AG08396 (cell line): Measurements from ENCODE around the gene PCSK5.

Experiments used
- DNase-seq: peaks from one replicate; pipeline ENCODE4 v3.0.0; 2012; ENCODE audit warnings: low spot score, mixed read lengths

Gene PCSK5

DNA sequence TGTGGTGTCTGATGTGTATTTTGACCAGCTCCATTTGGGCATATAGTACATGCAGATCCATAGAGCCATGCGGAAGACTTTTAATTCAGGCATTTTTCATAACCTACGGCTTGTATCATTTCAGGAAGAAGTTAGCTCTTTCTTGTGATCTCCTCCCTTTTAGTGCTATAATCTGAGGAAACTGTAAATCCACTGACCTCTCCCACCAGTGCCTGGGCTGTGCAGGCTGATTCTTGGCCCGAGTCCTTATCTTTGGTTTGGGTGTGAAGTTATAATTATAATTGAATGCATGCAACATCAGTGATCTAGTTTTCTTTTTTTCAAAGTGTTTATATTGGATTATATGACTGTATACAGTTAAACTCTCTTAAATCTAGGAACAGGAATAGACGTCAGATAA is 247.9 kb downstream of the PCSK5 start:
- no peak for DNase-seq

DNA sequence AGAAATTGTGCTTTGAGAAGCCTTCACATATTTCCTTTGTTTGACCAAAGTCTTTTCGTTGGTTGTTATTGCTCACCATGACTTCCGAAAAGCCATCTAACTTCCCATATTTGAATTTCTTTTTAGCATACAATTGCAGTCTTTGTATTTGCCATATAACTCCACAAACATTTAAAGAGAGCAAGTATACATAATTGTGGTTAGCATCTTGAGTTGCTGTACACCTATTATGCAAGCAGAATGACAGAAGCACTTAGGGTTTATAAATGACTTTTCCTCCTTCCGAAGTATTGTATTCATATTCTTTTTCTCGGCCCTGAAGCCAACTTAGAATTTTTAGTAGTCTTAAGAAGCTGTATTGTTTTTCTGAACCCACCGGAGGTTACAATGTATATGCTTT is 253.4 kb downstream of the PCSK5 start:
- no peak for DNase-seq

DNA sequence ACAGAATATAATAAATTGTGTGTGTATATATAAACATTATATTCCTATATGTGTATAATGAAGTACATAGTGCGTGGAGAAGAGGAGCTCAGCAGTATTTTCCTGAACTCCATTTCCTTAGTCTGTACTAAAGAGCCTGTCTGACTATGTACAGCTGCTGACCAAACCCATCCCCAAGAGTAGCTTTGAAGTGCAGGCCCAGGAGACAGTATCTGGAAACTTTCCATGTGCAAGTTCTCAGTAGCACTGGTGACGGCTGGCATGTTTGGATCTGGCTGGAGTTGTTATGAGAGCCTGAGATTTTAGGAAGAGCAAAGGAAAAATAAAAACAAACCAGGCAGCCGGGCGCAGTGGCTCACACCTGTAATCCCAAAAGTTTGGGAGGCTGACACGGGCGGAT is 259.5 kb downstream of the PCSK5 start:
- no peak for DNase-seq

DNA sequence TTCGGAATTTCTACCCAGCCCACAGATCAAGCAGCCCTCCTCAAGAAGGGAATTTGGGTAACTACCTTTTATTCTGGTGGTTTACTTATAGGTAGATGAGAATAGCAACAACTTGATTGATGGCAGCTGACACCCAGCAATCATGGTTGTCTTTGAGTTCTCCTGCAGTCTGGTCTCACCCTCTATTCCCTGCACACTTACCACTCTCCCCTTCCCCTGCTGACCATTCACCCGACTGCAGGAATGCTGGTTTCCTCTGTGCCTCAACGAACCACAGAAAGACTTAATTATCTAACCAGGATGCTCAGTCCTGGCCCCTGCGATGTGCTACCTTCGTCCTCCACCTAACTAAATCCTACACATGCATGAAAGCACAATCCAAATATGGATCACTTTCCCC is 260.8 kb downstream of the PCSK5 start:
- no peak for DNase-seq

DNA sequence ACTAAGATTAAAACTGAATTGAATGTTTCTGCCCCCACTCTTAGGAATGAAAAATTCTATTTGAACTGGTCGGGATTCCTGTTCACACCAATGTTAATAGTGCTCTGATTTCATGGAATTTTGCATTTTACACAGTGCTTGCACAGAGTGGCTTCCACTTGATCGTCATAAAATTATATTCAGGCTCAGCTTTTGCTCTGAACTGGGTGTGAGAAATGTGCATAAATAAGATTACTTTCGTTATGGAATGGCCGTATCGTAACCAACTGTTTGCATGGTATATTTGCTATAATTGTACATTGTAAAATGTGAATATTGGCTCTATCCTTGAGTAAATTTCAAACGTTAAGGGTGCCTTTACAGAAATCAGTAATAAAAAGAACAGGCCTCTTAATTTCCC is 262.9 kb downstream of the PCSK5 start:
- DNase-seq, result no peak

DNA sequence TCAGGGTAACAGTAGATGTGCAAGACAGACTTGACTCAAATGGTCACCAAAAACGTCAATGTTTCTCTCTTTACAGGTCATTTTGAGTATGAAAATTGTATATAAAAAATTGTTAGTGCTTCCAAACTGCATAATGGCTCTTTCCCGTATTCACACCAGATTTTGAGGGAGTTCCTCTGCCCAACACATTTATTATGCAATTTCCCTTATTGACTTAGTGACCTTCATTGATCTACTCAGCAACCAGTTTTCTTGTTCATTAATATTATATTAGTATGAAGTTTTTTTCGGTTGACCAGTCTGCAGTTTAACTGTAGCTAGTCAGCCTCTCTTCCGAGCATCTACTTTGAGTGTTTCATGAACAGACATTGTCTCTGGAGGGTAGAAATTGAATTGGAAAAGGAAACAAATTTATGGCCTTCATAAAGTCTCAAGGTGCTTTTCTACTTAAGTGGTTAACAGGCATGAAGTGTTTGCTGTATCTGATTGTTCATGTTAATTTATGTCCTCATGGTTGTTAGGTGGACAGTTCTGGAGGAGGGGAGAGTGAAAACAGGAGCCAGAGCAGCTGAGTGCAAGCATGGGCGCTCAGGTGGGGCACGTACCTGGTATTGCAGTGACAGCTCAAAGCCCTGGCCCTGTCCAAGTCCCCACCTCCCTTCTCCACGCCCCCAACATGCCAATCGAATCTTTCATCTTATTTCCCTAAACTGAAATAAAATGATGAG is 263.6 kb downstream of the PCSK5 start:
- no peak for DNase-seq

DNA sequence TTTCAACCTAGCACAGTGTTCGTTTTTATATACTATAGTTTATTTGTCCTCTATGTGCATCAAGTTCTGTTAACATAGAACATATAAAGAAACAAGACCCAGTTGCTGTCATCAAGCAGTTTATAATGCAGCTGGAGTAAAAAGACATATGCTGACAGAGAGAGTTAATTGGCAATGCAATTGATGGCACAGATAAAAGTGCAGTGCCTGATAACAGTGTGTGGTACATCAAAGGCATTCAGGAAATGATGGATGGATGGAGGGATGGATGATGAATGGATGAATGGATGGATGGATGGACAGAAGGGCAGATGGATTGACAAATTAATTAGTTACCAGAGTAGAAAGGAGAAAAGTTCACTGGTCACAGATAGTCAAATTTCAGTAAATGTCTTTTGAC is 264.9 kb downstream of the PCSK5 start:
- no peak for DNase-seq

DNA sequence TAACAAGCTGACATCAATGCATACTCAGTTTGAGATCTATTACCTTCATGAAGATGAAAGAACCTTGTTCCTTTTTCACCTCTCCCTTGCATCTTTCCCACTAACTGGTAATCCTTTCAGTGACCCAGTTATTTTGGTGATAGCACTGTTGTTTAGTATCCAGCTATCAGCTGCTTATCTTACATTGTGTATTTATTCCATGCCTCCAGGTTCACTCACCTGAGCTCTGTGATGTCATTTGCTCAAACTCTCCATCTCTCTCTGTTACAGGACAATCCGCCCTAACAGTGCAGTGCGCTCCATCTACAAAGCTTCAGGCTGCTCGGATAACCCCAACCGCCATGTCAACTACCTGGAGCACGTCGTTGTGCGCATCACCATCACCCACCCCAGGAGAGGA is 268.2 kb downstream of the PCSK5 start:
- no peak for DNase-seq

DNA sequence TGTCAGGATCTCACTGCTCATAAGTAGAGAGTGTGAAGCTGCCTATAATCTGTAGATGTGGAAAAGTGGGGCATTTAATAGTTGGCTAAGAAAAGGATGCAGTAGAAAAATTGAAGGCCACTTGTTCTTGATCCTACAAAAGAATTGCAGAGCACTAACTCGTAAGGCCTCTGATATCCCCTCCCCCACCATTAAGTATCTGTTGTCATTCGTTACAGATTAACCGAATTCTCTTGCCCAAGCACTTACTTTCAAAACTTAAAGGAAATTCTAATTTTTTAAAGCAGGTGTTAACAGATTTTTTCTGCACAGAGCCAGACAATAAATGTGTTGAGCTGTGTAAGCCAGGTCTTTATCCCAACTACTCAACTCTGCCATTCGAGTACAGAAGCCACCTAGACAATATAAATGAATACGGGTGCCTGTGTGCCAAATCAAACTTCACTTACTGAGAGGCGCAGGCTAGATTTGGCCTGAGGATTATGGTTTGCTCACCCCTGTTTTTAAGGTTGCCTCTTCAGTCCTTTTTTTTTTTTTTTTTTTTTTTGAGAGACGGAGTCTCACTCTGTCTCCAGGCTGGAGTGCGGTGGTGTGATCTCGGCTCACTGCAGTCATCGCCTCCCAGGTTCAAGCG is 268.9 kb downstream of the PCSK5 start:
- no peak for DNase-seq

DNA sequence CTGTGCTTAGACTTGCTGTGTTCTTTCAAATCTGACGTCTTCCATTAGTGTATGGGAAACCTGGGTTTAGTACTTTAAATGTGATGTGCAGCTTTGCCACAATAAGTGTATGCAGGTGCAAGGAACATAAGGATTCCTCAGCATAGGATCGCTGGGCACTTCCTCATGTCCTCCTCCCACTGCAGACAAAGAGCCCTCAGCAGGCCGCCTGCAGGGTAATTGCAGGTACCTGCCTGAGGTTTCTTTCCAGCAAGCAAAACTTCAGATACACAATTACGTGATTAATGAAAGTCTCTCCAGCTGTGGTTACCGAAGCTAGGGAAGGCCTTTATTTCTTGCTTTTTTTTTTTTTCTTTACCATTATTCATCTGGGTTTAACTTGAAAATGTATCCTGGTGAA is 270.6 kb downstream of the PCSK5 start:
- DNase-seq, result no peak

DNA sequence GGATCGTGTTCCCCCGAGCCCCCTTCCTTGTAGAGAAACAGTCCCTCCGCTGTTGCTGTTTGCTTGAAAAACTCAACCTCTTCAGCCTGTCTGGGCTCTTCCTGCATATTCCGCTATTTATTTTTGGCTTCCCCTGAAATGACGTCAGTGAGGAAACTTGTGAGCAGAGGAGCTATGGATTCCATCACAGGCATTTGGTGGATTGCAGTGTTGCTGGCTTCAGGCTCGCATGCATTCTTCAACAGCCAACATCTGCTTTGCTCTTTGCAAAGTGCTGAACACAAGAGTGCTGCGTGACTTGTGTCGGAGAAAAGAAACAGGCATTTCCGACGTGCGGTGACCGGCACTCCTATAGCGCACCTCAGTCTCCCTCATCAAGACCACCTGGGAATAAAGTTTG is 271.1 kb downstream of the PCSK5 start:
- peak; percentile 74 for DNase-seq

DNA sequence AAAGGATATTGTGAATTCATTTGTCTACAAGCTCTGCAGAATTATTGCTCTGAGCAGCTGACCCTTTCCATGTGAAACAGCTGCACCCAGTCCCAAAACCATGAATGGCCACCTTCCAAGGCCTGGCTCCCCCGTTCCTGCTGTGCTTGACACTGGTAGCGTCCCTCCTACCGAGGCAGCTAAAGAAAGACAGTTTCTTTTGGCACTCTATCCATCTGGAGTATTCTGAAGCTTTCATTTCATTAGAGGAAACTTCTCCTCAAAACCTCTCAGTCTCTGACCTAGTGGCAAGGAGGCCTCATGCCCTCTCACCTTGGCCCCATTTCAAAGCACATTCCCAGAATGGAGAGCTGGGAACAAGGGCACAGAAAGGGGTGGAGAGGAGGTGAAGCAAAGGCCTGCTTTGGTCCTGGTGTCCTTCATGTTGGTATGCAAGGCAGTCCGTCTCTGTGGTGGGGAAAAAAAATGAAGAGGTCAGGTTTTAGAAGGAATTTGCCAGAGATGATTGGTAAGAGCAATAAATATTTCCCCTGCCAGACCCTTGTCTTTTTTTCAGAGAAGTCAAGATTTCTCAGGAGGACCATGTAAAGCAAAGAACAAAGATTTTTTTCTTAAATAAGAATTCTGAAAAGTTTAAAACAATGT is 271.7 kb downstream of the PCSK5 start:
- peak; percentile 3 for DNase-seq

DNA sequence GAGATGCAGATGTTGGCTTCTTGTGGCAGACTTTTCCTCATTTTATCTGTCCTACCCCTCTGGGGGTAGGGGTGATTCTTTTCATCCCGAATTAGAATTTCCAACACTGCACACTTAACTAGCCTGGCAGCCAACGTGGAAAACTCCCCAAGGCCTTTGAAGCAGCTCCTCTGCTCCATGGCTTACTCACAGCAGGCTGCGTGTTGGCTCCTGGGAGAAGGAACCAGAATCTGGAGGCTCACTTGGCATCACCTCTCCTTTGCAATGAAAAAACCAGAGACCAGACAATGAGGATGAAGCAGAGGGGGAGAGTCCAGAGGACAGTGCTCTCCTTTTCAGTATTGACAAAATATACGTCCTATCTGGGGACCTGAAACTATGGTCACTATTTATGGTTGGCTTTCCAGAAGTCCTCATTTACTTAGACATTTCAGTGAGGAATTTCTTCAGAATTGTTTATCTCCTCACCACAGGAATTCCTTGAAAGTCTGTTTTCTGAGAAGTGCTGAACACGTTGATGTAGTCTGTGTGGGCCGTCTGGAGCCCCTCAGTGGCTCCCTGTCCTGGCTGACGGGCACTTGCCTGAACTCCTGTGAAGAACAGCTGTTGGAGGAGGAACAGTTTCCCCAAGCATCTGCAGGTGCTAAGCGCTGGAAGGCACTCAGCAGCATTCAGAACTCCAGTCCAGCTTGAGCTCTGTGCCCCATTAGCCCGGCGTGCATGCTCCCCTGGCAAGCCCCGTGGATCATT is 272.5 kb downstream of the PCSK5 start:
- DNase-seq, result peak; percentile 35

DNA sequence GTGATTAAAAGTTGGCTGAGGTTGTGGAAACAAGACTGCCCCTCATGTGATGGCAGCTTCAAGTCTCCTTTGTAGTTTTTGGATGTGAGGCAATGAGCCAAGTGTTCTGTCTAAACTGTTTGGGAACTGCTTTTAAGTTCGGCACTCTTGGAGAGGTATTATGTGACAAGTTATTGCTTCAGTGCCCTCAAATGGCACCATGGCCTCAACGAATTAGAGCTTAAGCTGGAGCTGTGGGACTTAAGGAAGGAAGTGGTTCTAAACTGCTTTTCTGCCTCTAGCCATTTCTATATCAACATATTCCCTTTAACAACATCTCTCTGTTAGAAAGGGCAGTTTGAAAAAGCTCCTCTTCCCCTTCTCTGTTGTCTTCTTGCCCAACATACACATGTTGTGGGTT is 276.1 kb downstream of the PCSK5 start:
- DNase-seq, result no peak

DNA sequence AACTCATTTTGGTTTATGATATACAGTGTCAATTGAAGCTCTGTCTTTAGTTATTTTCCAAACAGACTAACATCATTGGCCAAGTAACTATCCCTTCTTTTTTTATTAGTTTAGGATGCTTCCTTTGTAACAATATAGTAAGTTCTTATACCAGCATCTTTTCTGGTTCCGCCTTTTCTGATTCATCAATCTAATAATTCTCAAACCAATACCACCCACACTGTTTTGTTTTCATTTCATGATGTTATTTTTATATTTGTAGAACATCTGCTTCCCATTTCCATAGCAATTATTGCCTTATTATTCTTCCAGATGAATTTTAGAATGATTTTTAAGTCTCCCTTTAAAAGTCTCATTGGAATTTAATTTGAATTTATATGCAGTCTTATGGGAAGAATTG is 285.7 kb downstream of the PCSK5 start:
- DNase-seq, result no peak

DNA sequence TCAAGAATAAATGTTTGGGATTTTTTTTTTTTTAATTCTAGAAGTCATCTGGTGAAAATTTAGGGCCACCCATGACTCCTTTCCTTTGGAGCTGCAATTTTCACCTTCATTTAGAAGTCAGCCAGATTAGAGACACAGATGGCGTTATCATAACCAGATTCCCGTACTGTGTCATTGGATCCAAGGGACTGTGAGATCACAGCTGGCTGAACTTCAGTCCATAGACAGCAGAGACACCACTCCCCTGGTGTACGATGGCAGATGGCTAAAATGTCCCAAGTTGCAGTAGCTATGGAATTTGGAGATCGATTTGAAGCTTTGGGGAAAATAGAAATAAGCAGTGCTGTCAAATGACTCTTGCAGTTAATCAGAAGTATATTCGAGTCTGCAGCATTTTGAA is 287.5 kb downstream of the PCSK5 start:
- DNase-seq, result no peak

DNA sequence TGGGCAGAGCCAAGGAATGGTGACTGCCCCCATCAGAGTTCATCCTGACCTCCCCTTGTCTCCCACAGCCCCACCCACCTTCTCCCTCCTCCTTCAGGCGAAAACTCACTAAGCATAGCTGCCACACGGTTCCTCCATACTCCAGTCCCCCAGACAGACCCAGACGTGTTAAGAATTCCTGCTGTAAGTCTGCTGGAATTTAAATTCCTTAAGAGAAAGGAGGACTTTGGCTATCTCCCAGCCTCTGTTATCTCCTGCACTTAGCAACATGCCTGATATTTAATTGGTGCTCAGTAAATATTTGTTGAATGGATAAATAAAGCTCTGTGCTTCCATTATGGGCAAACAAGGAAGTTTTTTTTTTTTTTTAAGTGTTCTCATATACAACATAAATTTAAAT is 290.1 kb downstream of the PCSK5 start:
- DNase-seq, result peak; percentile 35

DNA sequence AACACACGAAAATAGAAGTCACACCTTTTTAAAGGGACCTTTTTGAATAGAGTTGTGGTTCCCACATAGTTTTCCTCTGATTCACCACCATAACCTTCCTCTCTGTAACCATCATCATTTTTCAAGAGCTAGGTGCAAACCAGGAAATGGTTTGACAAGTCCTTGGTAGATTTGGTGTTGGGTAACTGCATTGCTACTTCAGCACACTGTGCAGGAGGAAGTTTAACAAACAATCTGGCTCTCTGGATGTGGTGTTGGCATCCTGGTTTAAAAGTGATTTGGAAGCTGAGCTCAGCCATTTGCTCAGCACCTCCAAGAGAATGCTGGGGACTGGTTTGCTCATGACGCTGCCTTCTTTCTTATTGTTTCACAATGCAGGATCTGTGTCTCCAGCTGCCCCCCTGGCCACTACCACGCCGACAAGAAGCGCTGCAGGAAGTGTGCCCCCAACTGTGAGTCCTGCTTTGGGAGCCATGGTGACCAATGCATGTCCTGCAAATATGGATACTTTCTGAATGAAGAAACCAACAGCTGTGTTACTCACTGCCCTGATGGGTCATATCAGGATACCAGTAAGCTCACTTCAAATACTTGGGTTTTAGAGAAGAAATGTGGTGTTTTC is 290.7 kb downstream of the PCSK5 start:
- DNase-seq, result peak; percentile 32

DNA sequence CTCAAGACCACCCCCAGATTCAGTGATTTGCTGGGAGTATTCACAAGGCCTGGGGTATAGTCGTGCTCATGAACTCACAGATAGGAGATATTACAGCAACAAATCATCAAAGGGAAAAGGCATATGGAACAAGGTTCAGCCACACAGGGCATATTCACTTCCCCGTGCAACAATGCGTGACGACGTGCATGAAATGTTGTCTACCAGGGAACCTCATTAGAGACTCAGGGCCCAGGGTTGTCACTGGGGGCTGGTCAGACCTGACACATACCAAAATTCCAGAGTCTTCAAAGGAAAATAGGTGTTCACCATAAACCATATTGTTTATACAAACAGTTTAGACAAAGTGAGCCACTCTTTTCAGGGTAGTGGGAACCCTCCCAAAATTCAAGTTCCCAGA is 291.3 kb downstream of the PCSK5 start:
- no peak for DNase-seq

DNA sequence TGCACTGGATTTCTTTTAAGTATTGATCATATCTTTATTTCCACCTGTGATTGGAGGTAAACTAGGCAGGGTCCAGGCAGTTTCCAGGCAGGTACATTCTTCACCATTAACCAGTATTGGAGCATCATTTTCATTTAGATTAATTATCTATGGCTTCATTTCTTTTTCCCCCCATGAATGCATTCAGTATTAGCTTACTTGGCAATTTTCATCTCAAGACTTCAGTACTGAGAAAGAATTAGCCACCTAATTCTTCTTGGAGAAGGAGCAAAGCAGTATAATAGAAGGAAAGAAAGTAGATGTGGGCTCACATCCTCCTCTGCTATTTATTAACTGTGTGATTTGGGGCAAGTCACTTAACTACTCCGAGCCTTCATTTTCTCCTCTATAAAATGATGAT is 295.0 kb downstream of the PCSK5 start:
- no peak for DNase-seq

DNA sequence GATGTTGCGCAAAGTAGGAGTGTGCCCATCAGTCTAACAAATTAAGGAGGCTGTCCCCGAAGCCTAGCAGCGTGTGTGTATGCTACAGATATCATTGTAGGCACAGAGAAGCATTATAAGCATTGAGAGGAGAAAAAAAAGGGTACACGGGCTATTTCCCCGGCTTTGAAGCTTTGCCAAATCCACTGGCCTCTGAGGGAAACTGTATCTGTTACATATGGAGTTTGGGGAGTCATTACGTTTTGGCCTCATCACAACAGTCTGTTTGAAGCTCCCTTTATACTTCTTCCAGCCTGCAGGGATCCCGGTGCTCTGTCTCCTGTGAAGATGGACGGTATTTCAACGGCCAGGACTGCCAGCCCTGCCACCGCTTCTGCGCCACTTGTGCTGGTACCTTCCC is 297.8 kb downstream of the PCSK5 start:
- DNase-seq, result no peak

DNA sequence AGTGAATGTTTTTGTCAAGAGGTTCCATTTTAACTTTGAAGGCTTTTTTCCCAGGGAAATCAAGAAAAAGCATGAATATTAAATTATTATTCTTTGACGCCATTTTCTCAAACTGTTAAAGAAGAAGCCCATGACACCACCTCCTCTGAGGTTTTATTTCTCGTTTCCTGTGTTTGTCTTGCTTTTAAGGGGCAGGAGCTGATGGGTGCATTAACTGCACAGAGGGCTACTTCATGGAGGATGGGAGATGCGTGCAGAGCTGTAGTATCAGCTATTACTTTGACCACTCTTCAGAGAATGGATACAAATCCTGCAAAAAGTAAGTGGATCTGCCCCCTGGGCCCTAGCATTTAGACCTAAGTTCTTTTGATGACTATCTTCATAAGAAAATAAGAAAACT is 298.4 kb downstream of the PCSK5 start:
- DNase-seq, result no peak
